NCI-H69 (cell line): Measurements from ENCODE around the gene ABCA12.

Experiments
- DNase-seq: peaks from one replicate; lab custom pipeline; 2025; lab: John Stamatoyannopoulos, UW

Gene ABCA12

GRCh38 chr2:215119847-215120246, 18.6 kb downstream of the ABCA12 start:
- no peak for DNase-seq

- DNase-seq = peak; percentile 9
These were observed 27.5 kb downstream of the ABCA12 start for GRCh38 chr2:215110918-215111317.

DNA sequence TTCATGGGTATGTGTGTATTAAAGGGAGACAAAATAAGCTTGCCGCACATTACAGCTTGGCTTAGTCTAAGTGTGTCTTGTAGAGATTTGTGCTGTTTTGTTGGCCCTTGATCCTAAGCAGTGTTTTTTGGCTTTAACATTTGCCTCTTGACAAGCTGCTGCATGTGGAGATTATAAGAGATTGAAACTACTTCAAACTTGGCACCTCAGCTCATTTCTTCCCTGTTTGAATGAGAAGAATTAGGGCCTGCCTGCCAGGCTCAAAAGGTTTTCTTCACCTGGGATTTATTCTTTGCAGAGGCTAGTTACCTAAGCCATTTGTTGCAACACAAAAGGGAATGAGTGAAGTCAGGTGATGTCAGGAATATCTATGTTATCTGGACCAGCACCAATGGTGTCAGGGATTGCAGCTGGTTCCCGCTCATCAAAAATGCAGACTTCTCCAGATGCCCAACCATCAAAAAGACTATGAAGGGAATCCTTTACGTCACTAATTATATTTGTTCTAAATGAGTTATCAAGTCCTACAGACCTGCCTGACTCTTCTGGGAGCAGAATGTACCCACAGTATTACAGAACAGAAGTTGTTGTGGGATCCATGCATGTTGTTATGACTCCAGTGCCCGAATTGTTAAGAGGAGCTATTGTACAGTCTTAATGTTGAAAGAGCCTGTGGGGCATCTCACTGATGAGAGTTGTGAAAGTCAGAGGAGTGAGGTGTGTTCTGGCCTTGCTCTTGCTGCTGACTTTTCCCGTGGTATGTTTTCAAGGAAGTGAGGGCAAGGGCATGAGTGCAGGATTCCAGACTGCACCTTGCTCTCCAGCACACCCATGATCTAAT, 31.0 kb downstream of the ABCA12 start:
- no peak for DNase-seq

DNA sequence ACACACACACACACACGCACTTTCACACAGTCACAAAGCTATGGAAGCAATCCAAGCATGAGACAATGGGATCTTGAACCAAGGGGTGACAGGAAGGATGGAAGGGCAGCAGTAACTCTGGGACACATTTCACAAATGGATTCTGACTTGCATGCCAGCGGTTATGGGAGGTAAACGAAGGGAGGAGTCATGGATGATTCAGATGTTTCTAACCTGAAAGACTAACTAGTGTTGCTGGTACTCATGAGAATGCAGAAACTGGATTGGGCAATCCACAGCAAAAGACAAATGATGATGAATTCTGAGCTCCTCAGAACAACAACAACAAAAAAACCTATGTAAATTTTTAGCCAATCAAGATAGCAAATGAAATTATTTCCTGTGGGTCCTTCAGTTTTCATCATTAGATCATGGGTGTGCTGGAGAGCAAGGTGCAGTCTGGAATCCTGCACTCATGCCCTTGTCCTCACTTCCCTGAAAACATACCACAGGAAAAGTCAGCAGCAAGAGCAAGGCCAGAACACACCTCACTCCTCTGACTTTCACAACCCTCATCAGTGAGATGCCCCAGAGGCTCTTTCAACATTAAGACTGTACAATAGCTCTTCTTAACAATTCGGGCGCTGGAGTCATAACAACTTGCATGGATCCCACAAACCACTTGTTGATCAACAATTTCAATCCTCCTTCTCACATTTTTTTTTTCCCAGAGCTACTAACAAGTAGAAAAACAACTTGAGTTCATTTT, 32.6 kb downstream of the ABCA12 start:
- no peak for DNase-seq

- DNase-seq = no peak
These were observed 34.2 kb downstream of the ABCA12 start for GRCh38 chr2:215104226-215104625.

DNA sequence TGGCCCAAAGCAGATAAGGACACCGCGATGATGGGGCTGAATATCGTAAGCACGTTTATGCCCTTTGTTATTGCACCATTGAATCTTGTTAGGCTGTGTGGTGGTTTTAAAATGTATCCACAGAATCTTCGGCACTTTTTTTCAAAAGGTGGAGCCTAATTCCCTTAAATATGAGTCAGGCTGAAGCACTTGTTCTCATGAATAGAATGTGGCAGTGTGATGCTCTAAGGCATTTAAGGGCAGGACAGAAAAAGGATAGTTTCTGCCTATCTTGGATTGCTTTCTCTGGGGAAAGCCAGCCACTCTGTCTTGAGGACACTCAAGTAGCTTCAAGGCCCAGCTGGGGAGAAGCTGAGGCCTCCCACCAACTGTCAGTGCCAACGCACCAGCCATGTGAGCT, 39.6 kb downstream of the ABCA12 start:
- DNase-seq = no peak

GRCh38 chr2:215084080-215084479, 54.3 kb downstream of the ABCA12 start:
- no peak for DNase-seq

DNA sequence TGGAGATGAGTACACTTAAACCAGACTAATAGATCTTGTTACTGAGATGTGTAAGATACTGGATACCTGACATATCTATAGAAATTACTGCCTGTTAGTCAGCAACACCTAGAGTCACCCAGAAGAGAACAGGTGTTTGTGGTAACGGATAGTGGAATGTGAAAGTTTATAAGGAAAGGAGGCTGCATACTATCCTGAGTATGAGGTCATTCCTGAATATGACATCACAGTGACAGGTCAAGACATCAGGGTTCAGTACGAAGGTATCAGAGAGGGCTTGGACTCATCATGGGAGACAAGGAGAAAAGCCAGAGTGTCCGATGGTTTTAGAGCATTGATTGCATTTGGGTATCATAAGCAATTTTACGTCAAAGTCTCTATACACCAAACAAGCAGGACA, 55.3 kb downstream of the ABCA12 start:
- DNase-seq = no peak

DNA sequence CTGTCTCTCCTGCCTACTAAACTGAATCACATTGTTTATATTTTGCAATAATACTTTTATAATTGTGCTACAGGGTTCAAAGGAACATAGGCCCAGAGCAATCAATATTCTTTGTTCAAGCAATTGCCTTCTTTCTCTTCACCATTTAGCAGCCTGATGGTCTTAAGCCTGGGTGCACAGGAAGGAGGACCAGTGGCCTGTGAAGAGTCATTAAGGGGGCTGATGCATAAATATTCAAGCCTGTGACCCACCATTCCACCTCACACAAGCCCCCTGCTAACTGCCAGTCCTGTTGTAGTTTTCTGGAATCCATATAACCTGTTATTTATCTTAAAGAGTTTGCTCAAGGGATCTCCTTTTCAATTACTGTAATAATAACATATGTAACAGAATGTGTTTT, 56.0 kb downstream of the ABCA12 start:
- no peak for DNase-seq

DNA sequence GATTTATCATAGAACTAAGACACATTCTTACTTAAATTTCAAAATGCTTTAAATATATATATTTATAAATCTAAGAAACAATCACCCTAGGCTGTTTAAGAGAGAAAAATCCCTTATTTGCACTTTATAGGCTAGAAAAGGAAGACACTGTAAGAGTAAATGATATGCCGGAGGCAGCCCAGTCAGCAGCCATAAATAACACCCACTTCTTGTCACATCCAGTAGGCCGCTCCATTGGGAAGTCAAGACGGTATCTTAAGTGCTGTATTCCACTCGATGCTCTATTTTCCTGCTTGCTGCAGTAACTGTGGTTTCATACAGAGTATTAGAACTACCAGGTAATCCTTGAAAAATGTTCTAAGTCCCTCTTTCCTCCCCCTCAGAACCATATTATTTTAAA, 57.9 kb downstream of the ABCA12 start:
- no peak for DNase-seq

- DNase-seq = no peak
These were observed 66.8 kb downstream of the ABCA12 start for GRCh38 chr2:215071676-215072075.

DNA sequence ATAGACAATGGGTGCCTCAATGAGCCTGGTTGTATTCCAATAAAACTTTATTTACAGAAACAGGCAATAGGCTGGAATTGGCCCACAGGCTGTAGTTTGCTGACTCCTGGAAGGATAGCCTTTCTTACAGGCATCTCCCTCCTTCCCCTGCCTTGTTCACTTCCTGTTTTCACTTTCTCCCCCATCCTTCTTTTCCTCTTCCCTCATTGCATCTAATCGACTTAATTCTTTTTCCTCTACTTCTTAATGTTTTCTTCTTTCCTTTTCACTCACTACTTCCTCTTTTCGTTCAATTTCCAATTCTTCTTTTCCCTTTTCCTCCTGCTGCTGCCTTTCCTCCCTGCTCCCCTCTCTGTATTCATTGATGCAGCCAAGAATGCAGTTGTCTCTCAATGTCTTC, 70.0 kb downstream of the ABCA12 start:
- no peak for DNase-seq

GRCh38 chr2:215066124-215066523, 72.3 kb downstream of the ABCA12 start:
- no peak for DNase-seq

DNA sequence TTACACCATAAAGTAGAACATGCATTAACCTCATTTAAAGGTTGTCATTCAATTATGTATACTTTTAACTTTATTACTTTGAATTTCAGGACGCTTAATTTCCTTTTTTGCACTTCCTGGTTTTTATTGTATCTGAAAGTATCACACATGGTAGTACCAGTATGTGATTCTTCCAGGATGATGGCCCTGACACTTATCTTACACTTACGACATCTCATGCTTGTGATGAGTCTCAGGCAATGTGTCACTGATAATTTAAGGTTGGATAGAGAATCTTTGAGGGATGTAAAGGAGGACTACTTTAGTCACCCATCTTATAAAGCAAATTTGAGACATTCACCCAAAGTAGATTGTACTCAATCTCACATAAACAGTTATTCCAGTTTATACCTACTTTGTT, 74.9 kb downstream of the ABCA12 start:
- no peak for DNase-seq

- peak; percentile 90 for DNase-seq
These were observed 77.4 kb downstream of the ABCA12 start for GRCh38 chr2:215060861-215061536.

DNA sequence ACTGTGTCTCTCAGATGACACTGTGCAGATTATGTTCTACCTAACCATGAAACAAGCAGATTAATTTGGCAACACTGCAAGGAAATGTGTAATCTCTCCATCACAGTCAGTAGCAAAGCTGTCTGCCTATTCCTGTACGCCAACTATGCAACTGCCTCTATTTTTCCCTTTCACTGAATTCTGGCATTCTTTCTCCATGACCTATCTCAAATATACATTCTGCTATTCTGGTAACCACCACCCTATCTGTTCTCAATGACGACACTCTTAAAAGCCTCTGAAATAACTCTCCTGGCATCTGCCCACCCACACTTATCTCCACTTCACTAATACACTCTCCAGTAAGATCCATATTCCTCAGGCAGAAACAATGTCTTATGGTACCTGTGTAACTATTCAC, 78.7 kb downstream of the ABCA12 start:
- DNase-seq = no peak

DNA sequence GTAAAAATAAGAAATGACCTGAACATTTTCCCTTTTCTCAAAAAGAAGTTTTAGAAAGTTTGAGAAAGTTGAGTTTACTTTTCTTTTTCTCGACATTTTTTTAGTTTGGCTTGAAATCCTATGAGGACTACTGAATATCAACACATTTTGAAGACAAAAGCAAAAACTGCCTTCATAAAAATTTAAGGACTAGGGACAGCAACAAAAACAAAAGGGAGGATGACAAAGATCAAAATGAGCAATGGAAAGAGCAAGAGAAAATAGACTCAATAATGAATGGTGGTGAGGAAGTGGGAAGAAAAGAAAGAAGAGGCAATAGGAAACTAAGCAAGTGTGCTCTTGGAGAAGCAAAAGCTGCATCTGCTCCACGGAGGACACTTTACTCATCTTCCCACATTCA, 82.5 kb downstream of the ABCA12 start:
- DNase-seq = no peak

GRCh38 chr2:215052810-215053209, 85.6 kb downstream of the ABCA12 start:
- DNase-seq = no peak

DNA sequence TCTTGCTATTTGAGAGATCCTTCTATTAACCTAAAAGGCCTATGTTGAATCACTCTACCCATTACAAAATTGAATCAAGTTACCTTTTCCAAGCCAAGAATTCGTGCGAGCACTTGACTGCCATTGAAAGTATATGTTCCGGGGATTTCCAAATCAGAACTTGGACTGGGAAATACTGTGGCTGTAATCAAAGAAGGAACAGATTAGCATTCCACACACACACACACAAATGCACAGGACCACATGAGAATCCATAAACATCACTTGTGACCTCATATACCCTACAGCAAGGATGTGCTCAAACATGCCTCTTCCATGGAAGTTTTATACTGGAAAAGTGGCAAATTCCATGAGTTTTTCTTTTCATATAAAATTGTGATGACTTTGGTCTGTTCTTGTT, 86.0 kb downstream of the ABCA12 start:
- no peak for DNase-seq

DNA sequence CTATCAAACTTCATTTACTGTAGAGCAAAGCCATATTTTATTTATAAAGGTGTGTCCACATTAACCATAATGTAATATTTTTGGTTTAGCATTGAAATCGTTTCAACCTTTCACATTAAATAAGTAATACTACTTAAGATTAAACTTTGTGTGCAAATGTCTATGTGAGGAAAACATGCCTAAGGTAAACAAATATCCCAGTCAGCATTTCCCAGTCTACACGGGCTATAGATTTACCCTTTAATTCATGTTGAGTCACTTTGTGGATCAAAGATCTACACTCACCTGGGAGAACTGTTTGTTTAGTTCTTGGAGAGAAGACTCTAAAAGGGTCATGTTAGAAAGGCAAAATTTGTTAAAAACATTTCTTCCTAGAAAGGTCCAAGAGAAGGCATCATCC, 89.1 kb downstream of the ABCA12 start:
- DNase-seq = no peak

GRCh38 chr2:215038421-215038820, 100.0 kb downstream of the ABCA12 start:
- DNase-seq = peak; percentile 3

- DNase-seq = no peak
These were observed 102.1 kb downstream of the ABCA12 start for GRCh38 chr2:215036314-215036713.

- DNase-seq = no peak
These were observed 104.3 kb downstream of the ABCA12 start for GRCh38 chr2:215034154-215034553.
